ENCODE measurements around the gene ASAH2B. TPM values are rescaled to one million over a fixed set of nuclear protein-coding genes. Genes with fewer than 3 reads are reported as not detected.

ASAH2B gene
- total RNA-seq, 2 donors from 2014 or later: 3.5 to 4.2 TPM

DNA sequence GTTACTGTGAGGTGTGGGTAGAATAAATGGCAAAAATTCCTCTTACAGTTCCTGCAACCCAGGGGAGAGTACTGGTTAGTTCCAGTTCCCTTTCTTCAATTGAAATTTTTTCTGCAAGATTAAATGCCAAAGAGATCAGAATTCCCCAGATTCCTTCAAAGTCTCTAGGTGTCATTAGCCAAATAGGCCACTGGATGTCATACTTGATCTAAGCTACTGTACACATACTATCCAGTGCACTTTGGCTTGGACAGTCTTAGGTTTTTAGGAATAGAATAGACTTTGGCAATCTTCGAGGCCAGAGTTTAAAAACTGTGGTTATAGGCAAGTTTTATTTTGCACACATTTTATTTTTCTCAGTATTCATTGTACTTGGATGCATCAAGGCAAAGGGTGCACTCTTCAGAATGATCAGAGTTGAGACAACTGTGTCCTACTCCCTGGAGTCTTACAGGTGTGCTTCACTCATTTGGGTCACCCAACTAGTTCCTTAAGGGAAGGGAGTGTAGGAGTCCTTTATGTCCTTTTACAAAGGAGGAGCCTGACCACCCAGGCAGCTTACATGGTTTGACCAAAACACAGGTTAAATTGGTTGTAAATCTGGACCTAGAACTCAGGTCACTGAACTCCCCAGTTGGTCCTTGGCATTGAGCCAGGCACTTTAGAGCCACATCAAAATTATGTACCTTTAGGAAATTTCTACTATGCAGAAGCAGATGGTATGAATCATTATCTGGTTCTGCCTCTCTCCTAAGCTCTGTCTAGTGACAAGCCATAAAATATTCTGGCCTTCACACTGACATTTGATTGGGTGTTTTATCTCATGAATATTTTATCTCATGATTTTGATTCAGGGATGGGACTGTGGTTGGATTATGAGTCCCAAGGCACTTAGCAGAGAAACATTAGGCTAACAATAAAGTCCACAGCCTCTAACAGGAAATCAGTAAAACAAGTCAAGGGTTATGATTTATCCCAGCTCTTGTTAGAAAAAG, 49.5 kb downstream of the ASAH2B start:
- no peak overlapping the region for H3K4me3 ChIP-seq
- TF ChIP-seq POLR2A (IDR thresholded peaks at IDR 0.05) (no peak), POLR2AphosphoS5 (IDR thresholded peaks at IDR 0.05) (no peak)
- TF ChIP-seq, protein P1, sequence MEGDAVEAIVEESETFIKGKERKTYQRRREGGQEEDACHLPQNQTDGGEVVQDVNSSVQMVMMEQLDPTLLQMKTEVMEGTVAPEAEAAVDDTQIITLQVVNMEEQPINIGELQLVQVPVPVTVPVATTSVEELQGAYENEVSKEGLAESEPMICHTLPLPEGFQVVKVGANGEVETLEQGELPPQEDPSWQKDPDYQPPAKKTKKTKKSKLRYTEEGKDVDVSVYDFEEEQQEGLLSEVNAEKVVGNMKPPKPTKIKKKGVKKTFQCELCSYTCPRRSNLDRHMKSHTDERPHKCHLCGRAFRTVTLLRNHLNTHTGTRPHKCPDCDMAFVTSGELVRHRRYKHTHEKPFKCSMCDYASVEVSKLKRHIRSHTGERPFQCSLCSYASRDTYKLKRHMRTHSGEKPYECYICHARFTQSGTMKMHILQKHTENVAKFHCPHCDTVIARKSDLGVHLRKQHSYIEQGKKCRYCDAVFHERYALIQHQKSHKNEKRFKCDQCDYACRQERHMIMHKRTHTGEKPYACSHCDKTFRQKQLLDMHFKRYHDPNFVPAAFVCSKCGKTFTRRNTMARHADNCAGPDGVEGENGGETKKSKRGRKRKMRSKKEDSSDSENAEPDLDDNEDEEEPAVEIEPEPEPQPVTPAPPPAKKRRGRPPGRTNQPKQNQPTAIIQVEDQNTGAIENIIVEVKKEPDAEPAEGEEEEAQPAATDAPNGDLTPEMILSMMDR (IDR thresholded peaks at IDR 0.05): peak in 1 of 4 experiments; percentile 13
- H3K27me3 ChIP-seq (replicated peaks; ENCODE audit: insufficient read depth): no peaks in the 10 kb centered on the region
- H3K4me1 ChIP-seq (replicated peaks): no peaks in the 10 kb centered on the region
- H3K9me3 ChIP-seq: no peaks in the 10 kb centered on the region
- no peak for DNase-seq (ENCODE audit: low spot score)
- no peaks in the 10 kb centered on the region for H3K36me3 ChIP-seq
- no peak overlapping the region for H3K27ac ChIP-seq
- intact Hi-C loops (cut with DNase I): no loop called here
- WGBS: 45% methylated on average over 1 of the region's 1 CpG

DNA sequence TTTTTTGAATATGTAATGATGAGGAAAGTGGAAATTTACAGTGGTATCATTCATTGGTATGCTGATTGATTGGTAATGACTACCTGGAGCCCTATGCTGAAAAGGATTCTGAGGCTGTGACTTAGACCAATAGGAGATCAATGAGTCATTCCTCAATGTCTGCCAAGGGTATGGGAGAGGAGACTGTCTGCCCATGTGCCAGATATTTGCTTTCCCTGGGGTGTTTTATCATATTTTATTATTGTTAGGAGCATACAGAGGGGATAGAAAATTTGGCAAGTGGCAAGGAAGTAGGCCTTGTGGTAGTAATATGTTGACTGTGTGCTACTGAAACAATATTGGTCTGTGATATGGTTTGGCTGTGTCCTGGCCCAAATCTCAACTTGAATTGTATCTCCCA, 54.8 kb downstream of the ASAH2B start:
- intact Hi-C loops (cut with DNase I): no loop called here
- DNase-seq (ENCODE audit: low spot score): no peak
- TF ChIP-seq POLR2AphosphoS5 (IDR thresholded peaks at IDR 0.05) (no peak), POLR2A (IDR thresholded peaks at IDR 0.05) (no peak)
- TF ChIP-seq, protein P1 (IDR thresholded peaks at IDR 0.05): no peak

DNA sequence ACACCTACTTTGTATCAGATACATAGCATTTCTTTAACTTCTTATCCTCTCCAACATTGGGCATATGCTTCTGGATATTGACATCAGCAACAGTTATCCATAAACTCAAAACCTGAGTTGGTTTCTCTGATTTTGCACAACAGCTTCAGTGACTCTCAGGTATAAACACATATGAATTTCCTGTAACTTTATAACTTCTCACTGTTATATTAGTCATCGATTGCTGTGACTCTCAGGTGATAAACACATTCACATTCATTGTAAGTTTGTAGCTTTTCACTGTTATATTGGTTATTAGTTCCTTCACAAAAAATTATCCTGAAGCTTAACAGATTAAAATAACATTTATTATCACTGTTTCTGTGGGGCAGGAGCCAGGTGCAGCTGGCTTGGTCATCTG, 57.0 kb downstream of the ASAH2B start:
- no peak for DNase-seq (ENCODE audit: low spot score)
- WGBS: 89% methylated on average over 1 of the region's 1 CpG
- no peak overlapping the region for H3K4me3 ChIP-seq
- H3K27me3 ChIP-seq (replicated peaks; ENCODE audit: insufficient read depth): no peaks in the 10 kb centered on the region
- H3K36me3 ChIP-seq: no peaks in the 10 kb centered on the region
- no peak overlapping the region for H3K27ac ChIP-seq
- TF ChIP-seq POLR2AphosphoS5 (IDR thresholded peaks at IDR 0.05) (no peak), POLR2A (IDR thresholded peaks at IDR 0.05) (no peak)
- TF ChIP-seq, protein P1 (IDR thresholded peaks at IDR 0.05): no peak
- intact Hi-C loops (cut with DNase I): no loop called here
- no peaks in the 10 kb centered on the region for H3K4me1 ChIP-seq (replicated peaks)
- H3K9me3 ChIP-seq: no peaks in the 10 kb centered on the region

More for the DNA sequence above, 54.8 kb downstream of the ASAH2B start:
- Histone ChIP-seq H3K4me1 (replicated peaks) (no peaks in the 10 kb centered on the region), H3K9me3 (no peaks in the 10 kb centered on the region), H3K4me3 (no peak overlapping the region), H3K27ac (no peak overlapping the region), H3K36me3 (no peaks in the 10 kb centered on the region), H3K27me3 (replicated peaks; ENCODE audit: insufficient read depth) (no peaks in the 10 kb centered on the region)

DNA sequence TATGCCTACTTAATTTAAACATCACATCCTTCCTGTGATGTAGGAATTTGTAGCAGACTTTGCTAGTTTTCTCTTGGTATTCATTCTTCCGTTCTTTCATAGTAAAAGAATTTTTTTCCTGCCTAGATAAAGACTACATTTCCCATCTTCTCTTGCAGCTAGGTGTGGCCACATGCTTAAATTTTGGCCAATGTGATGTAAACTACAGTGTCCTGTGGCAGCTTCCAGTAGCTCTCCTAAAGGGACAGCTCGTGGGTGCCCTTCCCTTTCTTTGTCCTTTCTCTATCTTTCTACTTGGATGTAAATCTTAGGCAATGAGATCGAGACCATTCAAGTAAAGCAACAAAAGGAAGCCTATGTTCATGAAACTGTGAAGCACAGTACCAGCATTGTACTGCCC, 58.6 kb downstream of the ASAH2B start:
- Histone ChIP-seq H3K36me3 (no peaks in the 10 kb centered on the region), H3K9me3 (no peaks in the 10 kb centered on the region), H3K27ac (no peak overlapping the region), H3K27me3 (replicated peaks; ENCODE audit: insufficient read depth) (no peaks in the 10 kb centered on the region), H3K4me3 (no peak overlapping the region), H3K4me1 (replicated peaks) (no peaks in the 10 kb centered on the region)
- DNase-seq (ENCODE audit: low spot score): no peak
- WGBS: 78% methylated on average over 3 of the region's 3 CpGs
- TF ChIP-seq POLR2A (IDR thresholded peaks at IDR 0.05) (no peak), POLR2AphosphoS5 (IDR thresholded peaks at IDR 0.05) (no peak)
- TF ChIP-seq, protein P1 (IDR thresholded peaks at IDR 0.05): no peak
- intact Hi-C loops (cut with DNase I): no loop called here

DNA sequence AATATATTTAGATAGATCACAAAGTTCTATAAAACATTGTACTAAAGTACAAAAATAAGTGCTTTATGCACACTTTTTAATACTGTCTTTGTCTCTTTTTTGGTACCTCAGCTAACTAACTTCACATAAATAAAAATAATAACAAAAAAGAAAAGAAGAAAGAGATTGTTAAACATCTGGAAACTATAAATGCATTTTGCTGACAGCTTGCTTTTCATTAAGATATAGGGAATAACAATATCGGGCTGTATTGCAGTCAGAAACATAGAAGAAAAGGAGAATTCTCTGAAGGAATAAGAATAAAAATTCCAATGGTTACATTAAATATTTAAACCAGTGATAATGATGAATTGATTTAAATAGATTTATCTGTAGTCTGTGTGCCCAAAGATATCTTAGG, 59.9 kb downstream of the ASAH2B start:
- TF ChIP-seq POLR2A (IDR thresholded peaks at IDR 0.05): no peak
- no peak for TF ChIP-seq POLR2AphosphoS5 (IDR thresholded peaks at IDR 0.05)
- TF ChIP-seq, protein P1 (IDR thresholded peaks at IDR 0.05): no peak
- Histone ChIP-seq H3K4me3 (no peak overlapping the region), H3K27me3 (replicated peaks; ENCODE audit: insufficient read depth) (no peaks in the 10 kb centered on the region), H3K9me3 (no peaks in the 10 kb centered on the region), H3K36me3 (no peaks in the 10 kb centered on the region), H3K4me1 (replicated peaks) (no peaks in the 10 kb centered on the region), H3K27ac (no peak overlapping the region)
- no peak for DNase-seq (ENCODE audit: low spot score)
- intact Hi-C loops (cut with DNase I): no loop called here
- 100% methylated on average over 1 of the region's 1 CpG for WGBS
